Measurements from ENCODE around the gene FAP. TPM values are rescaled to one million over a fixed set of nuclear protein-coding genes. Genes with fewer than 3 reads are reported as not detected.

Gene FAP
- total and polyA plus RNA-seq, 9 of the 15 experiments (the other 6 are each of a cell fraction or from before 2014, with no cell fraction given) = not detected

GRCh38 chr2:162257425-162257824, 14.2 kb upstream of the FAP start:
- 0% methylated on average over 1 of the region's 1 CpG for WGBS (ENCODE audit: insufficient coverage, low coverage, missing lambda C conversion rate)
- ChIA-PET POLR2A (no interaction called here), CTCF (ENCODE audit: low intra/inter-chr PET ratio) (no interaction called here)
- H3K27ac ChIP-seq (ENCODE audit: extremely low read depth, low read depth, low read length) = no peak overlapping the region
- no peak for FAIRE-seq
- no peaks in the 10 kb centered on the region for H3K36me3 ChIP-seq (ENCODE audit: control insufficient read depth, insufficient read depth, low read length)
- H2AFZ ChIP-seq (ENCODE audit: low read depth, low read length) = no peak overlapping the region
- no peak overlapping the region for H3K9ac ChIP-seq (ENCODE audit: insufficient read depth in 1 of 2, low read depth in 2 of 2, low read length in 2 of 2)
- DNase-seq (ENCODE audit: extremely low read depth in 1 of 4, low spot score in 3 of 4) = no peak
- intact Hi-C loops (cut with micrococcal nuclease) (no loop called here), in situ Hi-C loops (cut with MboI) (no loop called here)
- no TSS peak for BruUV-seq (replicated peaks)
- ATAC-seq = no peak
- H3K4me2 ChIP-seq (ENCODE audit: insufficient read depth, low read length) = no peak overlapping the region
- no peaks in the 10 kb centered on the region for H3K27me3 ChIP-seq (ENCODE audit: control insufficient read depth in 2 of 2, insufficient read depth in 2 of 2, low read length in 2 of 2)
- H3K9me1 ChIP-seq (ENCODE audit: control insufficient read depth, insufficient read depth, low read length) = no peaks in the 10 kb centered on the region
- no peaks in the 10 kb centered on the region for H4K20me1 ChIP-seq (replicated peaks; ENCODE audit: control insufficient read depth, insufficient read depth, low read length)
- no peaks in the 10 kb centered on the region for H3K79me2 ChIP-seq (ENCODE audit: control insufficient read depth, insufficient read depth, low read length)
- H3K4me1 ChIP-seq (replicated peaks in 1 of 2; ENCODE audit: control insufficient read depth in 2 of 2, insufficient read depth in 2 of 2, low read length in 2 of 2) = no peaks in the 10 kb centered on the region
- no peak for TF ChIP-seq ZNF398 (CRISPR knock-in tag; IDR thresholded peaks at IDR 0.05)
- TF ChIP-seq ETS1 (conservative IDR thresholded peaks at IDR 0.05; ENCODE audit: control insufficient read depth, low read depth, low read length) = no peak
- TF ChIP-seq NCOR1 (IDR thresholded peaks at IDR 0.05) = no peak
- no peak for TF ChIP-seq ILF3 (IDR thresholded peaks at IDR 0.05; ENCODE audit: borderline replicate concordance)
- no peak for TF ChIP-seq MAFK (IDR thresholded peaks at IDR 0.05; ENCODE audit: low read length)
- TF ChIP-seq EP300 (IDR thresholded peaks at IDR 0.05; ENCODE audit: low read length) = no peak
- no peak for TF ChIP-seq FOXO4 (CRISPR knock-in tag; IDR thresholded peaks at IDR 0.05)
- no peak for TF ChIP-seq SMC3 (conservative IDR thresholded peaks at IDR 0.05; ENCODE audit: insufficient read depth, low read depth, low read length)
- H3K4me3 ChIP-seq = no peak overlapping the region
- no peaks in the 10 kb centered on the region; the same call in 1 of the 2 replicates for H3K9me3 ChIP-seq (replicated peaks; ENCODE audit: control insufficient read depth, insufficient read depth, low read depth, low read length)

Measured in K562 (cell line).